Colon (tissue), 2 donors: ENCODE measurements around the gene PSD4.
"Not testable (repeated sequence)": the region's sequence is repeated elsewhere in the genome, so short reads cannot be mapped to it uniquely, and the experiment has no call there.

Experiments used
- FAIRE-seq: peaks from 2 replicates; lab custom pipeline; 2012; peaks lifted over from hg19 to GRCh38; lab: Jason Lieb, UNC
- donor health status: control.
- donor health status: control.

The PSD4 gene

GRCh38 chr2:113223813-113224212, 50.0 kb downstream of the PSD4 start:
- no peak for FAIRE-seq

- FAIRE-seq = no peak
Observed at GRCh38 chr2:113224647-113225236, 51.0 kb downstream of the PSD4 start.

GRCh38 chr2:113225263-113226259, 51.8 kb downstream of the PSD4 start:
- no peak for FAIRE-seq

GRCh38 chr2:113226462-113226861, 52.7 kb downstream of the PSD4 start:
- FAIRE-seq = no peak

GRCh38 chr2:113227290-113227689, 53.5 kb downstream of the PSD4 start:
- FAIRE-seq = no peak

GRCh38 chr2:113227698-113228097, 53.9 kb downstream of the PSD4 start:
- FAIRE-seq = no peak

GRCh38 chr2:113228351-113228750, 54.6 kb downstream of the PSD4 start:
- FAIRE-seq = no peak

GRCh38 chr2:113228991-113229716, 55.4 kb downstream of the PSD4 start:
- FAIRE-seq = no peak

- no peak for FAIRE-seq
Observed at GRCh38 chr2:113229795-113230194, 56.0 kb downstream of the PSD4 start.

- FAIRE-seq = no peak
Observed at GRCh38 chr2:113230531-113230930, 56.8 kb downstream of the PSD4 start.

GRCh38 chr2:113231064-113231463, 57.3 kb downstream of the PSD4 start:
- FAIRE-seq = no peak

- FAIRE-seq = no peak
Observed at GRCh38 chr2:113232123-113232522, 58.4 kb downstream of the PSD4 start.

- no peak for FAIRE-seq
Observed at GRCh38 chr2:113232740-113233139, 59.0 kb downstream of the PSD4 start.

- no peak for FAIRE-seq
Observed at GRCh38 chr2:113233593-113234550, 60.1 kb downstream of the PSD4 start.

GRCh38 chr2:113234721-113235346, 61.1 kb downstream of the PSD4 start:
- FAIRE-seq = no peak

GRCh38 chr2:113235347-113236226, 61.8 kb downstream of the PSD4 start:
- FAIRE-seq = not testable (repeated sequence)

- no peak for FAIRE-seq
Observed at GRCh38 chr2:113236367-113237159, 62.8 kb downstream of the PSD4 start.

GRCh38 chr2:113237604-113238160, 63.9 kb downstream of the PSD4 start:
- FAIRE-seq = no peak
